HCT116 (cell line): ENCODE results near the gene COL1A1.

Experiments used
- CTCF ChIP-seq, 3 experiments: fragments of 200-600 bp in 1 of 3; sonication (generic) in 1 of 3; IDR thresholded peaks in 2 of 3; conservative IDR thresholded peaks in 1 of 3; 2 replicates each; pipeline ENCODE4 v1.5.1; 2012 to 2017; ENCODE audit warnings: low read depth in 2 of 3, low read length in 2 of 3, antibody characterized with exemption in 1 of 3, borderline replicate concordance in 1 of 3, control low read depth in 1 of 3, mild to moderate bottlenecking in 1 of 3, mixed read lengths in 1 of 3, mixed run types in 1 of 3, moderate library complexity in 1 of 3; ENCODE audit not compliant: insufficient read depth in 1 of 3
- POLR2AphosphoS5 ChIP-seq: IDR thresholded peaks from 2 replicates; pipeline ENCODE4 v1.6.1; 2011; ENCODE audit warnings: mild to moderate bottlenecking, low read depth, low read length, moderate library complexity
- ZNF274 ChIP-seq: fragments of 200-500 bp; sonication (Bioruptor generic); IDR thresholded peaks from 2 replicates; pipeline ENCODE4 v1.6.1; 2014; ENCODE audit warnings: mild to moderate bottlenecking, low read depth, low read length, inconsistent platforms
- TF ChIP-seq, protein P1 (sequence below): IDR thresholded peaks from 2 replicates; pipeline ENCODE4 v1.6.1; 2012

DNA sequence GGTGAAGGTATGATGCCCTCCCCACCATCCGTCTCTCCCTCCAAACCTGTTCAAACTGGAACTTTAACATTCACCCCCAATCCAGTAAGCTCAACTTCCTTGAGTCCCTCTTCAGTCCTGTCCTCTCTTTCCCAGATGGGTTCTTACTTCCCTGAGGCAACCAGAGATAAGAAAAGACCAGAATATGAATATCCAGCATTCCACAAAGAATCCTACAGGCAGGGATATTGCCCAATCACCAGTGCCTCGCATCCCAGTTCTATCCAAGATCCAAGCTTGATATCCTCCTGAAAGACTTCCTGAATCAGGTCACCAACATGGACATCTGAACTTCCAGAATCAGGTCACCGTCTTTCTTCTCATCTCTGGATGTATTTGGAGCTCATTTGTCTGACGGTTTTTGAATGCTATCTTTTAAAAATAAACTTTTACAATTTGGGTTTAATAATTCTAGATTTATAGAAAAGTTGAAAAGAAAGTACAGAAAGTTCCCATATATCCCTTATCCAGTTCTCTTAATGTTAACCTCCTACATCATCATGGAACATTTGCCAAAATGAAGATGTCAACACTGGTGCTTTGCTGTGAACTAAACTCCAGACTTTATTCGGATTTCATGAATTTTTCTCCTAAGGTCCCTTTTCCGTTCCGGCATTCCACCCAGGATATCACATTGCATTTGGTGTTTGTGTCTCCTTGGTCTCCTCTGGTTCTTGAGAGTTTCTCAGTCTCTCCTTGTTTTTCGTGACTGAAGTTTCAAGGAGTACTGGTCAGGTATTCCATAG lies 13.7 kb upstream of the COL1A1 start:
- TF ChIP-seq ZNF274 (no peak), CTCF (IDR thresholded peaks at IDR 0.05 in 2 of 3, conservative IDR thresholded peaks at IDR 0.05 in 1 of 3; ENCODE audit: borderline replicate concordance in 1 of 3, insufficient read depth in 1 of 3, low read depth in 2 of 3, low read length in 2 of 3) (no peak), POLR2AphosphoS5 (no peak)
- TF ChIP-seq, protein P1, sequence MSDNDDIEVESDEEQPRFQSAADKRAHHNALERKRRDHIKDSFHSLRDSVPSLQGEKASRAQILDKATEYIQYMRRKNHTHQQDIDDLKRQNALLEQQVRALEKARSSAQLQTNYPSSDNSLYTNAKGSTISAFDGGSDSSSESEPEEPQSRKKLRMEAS = no peak
